ENCODE results near the gene GNAS.
A peak's percentile ranks its signal among the peaks of the same experiment; 100 is the strongest.
"Not testable (repeated sequence)": the region's sequence is repeated elsewhere in the genome, so short reads cannot be mapped to it uniquely, and the experiment has no call there.

GNAS gene

GRCh38 chr20:58828136-58828535, 24.4 kb upstream of the GNAS start:
- DNase-seq (ENCODE audit: low read depth), result no peak

- DNase-seq (ENCODE audit: low read depth), result not testable (repeated sequence)
Measured at GRCh38 chr20:58828804-58829203, 23.7 kb upstream of the GNAS start.

GRCh38 chr20:58829531-58829941, 23.0 kb upstream of the GNAS start:
- no peak for DNase-seq (ENCODE audit: low read depth)

- DNase-seq (ENCODE audit: low read depth), result no peak
Measured at GRCh38 chr20:58832457-58832856, 20.1 kb upstream of the GNAS start.

- DNase-seq (ENCODE audit: low read depth), result no peak
Measured at GRCh38 chr20:58833921-58834320, 18.6 kb upstream of the GNAS start.

DNA sequence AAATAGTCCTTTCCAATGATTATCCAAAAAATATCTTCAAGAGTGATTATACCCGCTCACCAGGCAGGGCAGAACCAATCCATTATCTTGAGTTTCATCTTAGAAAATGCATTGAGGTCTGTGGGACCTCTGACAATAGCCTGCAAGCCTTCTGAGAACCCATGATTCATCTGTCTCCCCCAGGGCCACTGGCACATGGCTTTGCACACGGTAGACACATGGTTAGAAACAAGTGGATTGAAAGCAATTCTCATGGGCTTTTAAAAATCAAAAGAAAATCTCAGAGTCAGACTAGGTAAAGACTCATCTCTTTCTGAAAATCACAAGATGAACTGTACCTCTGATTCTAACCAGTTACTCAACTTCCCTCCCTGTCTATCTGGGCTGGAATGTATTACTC, 17.3 kb upstream of the GNAS start:
- no peak for DNase-seq (ENCODE audit: low read depth)

GRCh38 chr20:58836616-58837204, 15.8 kb upstream of the GNAS start:
- no peak for DNase-seq (ENCODE audit: low read depth)

- DNase-seq (ENCODE audit: low read depth), result no peak
Measured at GRCh38 chr20:58837717-58838116, 14.8 kb upstream of the GNAS start.

DNA sequence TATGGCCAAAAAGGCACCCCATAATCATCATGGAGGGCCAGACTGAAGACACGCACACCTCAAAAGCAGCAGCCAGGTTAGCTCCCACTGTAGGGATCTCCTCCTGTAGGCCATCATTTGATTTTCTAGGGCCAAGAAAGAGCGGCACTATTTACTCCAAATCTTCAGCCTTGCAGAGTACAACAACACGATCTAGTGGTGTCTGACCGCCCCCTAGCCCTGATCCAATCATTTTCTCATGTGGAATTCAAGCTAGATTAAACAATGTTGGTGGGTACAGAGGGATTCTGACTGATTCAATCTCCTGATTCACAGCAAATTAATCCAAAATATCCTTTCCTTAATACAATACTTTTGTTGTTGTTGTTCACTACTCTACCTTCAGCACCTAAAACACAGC, 14.3 kb upstream of the GNAS start:
- no peak for DNase-seq (ENCODE audit: low read depth)

DNA sequence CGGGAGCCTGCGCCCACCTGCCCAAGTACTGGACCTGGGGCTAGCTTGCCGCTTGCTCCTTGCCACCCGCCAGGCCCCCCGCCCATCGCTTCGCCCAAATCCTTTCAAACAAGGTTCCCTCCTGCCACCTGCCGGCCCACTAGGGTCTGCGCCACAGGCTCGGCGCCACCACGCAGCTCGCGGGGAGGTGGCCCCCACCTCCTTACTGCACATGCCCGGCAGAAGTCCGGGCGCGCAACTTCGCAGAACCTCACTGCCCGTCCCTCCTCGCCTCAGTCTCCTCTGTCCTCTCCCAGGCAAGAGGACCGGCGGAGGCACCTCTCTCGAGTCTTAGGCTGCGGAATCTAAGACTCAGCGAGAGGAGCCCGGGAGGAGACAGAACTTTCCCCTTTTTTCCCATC, 13.0 kb upstream of the GNAS start:
- DNase-seq (ENCODE audit: low read depth), result no peak

GRCh38 chr20:58839991-58840747, 12.3 kb upstream of the GNAS start:
- no peak for DNase-seq (ENCODE audit: low read depth)

- no peak for DNase-seq (ENCODE audit: low read depth)
Measured at GRCh38 chr20:58840816-58841538, 11.5 kb upstream of the GNAS start.

DNA sequence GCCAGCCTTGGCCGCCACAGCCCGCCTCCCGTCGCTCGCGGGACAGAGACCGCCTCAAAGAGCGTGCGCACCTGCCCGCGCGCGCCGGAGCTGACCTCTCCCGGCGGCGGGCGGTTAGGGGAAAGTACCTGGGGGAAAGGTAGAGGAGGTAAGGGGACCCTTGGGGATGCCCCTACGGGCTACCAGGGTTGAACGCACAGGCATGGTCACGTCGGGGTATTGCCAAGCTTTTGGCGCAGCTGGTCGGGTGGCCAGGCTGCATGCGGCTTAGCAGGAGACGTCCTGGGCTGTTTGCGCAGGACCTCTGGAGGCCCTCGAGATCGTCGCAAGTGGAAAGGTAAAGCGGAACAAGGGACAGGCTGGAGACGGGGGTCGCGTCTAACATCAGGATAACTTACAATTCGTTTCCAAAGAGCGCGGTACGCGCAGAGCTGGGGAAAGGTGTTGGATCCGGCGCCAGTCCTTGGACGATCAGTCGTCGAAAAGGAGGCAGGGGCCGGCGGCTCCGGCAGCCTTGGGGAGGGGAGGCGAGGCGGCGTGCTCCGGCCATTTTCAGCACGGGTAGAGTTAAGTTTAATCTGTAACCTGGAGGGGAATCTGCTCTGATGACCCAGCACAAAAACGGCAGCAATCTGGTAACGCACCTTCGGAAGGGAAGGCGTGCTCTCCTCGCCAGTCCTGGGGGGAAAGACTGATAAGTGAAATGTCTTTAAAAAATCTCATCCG, 10.8 kb upstream of the GNAS start:
- no peak for DNase-seq (ENCODE audit: low read depth)

- DNase-seq (ENCODE audit: low read depth), result no peak
Measured at GRCh38 chr20:58842276-58842675, 10.2 kb upstream of the GNAS start.

DNA sequence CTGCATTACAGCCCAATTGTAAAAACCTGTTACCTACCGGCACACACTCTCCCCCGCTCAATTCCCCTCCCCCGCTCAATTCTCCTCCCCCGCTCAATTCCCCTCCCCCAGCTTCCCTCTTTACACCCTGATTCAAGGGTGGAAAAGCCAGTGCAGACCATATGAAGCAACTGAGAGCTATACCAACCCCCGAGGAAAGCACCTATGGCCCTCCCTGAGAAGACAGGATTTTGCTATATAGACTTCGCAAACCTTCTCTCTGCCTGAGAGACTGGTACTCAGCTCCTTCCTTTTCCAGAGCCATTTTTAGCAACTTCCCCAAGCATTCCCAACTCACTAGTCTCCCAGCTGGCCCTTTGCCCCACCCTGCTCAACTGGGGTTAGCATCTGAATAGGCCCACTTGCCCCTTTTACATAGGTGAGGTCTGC, 9.4 kb upstream of the GNAS start:
- DNase-seq (ENCODE audit: low read depth), result no peak

GRCh38 chr20:58845706-58846105, 6.8 kb upstream of the GNAS start:
- DNase-seq (ENCODE audit: low read depth), result no peak

GRCh38 chr20:58847463-58847862, 5.1 kb upstream of the GNAS start:
- no peak for DNase-seq (ENCODE audit: low read depth)

DNA sequence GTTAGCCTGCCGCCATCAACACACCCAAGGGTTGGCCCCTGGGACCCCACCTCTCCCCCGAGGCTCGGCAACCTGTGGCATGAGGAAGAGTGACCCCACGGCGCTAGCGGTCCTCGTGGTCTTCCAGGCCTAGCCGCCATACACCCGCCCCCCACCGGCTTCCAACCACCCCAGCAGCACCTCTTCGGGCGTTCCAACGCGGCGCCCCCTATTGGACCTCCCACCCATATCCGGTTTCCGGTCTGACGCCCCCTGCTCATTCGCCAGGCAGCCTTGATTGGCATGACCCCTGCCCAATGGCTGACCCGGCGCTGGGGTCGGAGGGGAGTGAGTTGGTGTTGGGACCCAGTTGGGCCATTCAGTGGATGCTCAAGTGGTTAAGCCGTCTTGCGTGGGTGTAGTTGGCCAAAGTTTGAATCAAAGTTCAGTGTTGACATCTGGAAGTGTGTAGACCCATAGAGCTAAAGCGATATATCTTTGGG, 1.8 kb upstream of the GNAS start, which contains the start of gene GNAS-AS1:
TSS of gene GNAS-AS1 (minus strand) at position 210 of the 482 bp plus-strand sequence.
- peak; percentile 68 for DNase-seq (ENCODE audit: low read depth)

DNA sequence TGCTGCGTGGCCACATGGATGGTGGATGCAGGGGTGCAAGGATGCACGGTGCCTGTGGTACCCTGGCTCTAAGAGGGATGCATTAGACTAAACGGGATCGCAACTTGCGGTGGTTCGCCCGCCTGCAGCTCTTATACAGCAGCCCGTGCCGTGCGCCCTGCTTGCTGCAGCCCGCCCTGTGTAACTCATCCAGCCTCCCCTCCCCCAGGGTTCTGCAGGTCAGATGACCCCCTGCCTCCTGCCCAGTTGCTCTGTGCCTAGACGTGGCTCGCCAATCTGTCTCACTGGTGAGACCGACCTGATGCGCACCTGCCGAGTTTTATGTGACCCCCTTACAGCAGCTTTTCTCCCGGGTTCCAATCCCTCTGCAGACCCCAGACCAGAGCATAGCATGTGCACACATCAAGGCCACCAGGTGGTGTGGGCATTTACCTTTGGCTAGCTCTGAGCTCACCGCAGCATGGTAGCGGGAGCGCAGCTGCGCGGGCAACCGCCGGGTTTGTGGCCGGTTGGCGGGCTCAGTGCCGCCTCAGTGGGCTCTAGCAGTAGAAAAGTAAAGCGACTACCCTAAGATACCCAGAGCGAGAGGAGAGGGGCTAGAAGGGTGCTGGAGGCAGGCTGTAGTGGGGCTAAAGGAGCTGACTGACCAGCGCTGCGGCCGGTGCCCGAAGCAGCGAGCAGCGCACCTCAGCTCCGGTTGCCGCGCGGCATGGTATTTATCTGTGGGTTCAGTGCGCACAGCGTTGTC, 1.1 kb upstream of the GNAS start:
- no peak for DNase-seq (ENCODE audit: low read depth)

DNA sequence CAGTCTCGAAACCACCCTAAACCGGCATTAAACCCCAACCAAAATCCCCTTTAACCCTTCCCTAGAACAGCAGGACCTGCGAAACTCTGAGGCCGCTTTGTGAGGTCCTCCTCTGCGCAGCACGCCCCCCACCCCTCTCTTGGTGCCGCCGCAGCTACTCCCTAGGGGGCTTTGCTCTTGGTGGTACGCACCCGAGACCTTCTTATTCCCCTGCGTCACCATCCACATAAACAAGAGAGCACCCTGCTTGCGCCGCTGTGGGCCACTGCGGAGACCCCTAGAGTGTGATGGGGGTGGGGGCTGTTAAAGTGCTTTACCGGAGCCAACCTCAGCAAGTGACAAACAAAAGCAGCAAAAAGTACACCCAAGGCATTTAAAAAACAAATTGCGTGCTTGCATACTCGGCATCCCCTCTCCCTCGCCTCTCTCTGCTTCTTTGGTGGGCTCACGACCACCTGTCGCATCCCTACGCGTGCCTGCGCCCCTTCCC, 502 bp upstream of the GNAS start:
- DNase-seq (ENCODE audit: low read depth), result no peak

GRCh38 chr20:58853466-58853865, 950 bp downstream of the GNAS start:
- no peak for DNase-seq (ENCODE audit: low read depth)

Measured in HS-27A (cell line).